GM21360 (cell line): Measurements from ENCODE around the gene LUC7L2.
"Not testable (repeated sequence)": the region's sequence is repeated elsewhere in the genome, so short reads cannot be mapped to it uniquely, and the experiment has no call there.

Experiments used
- ATAC-seq: cut with Tn5 transposase; IDR thresholded peaks from one replicate; pipeline ENCODE4 v1.9.1; 2021; ENCODE audit warnings: mild to moderate bottlenecking, moderate library complexity; ENCODE audit not compliant: unreplicated experiment

The LUC7L2 gene

DNA sequence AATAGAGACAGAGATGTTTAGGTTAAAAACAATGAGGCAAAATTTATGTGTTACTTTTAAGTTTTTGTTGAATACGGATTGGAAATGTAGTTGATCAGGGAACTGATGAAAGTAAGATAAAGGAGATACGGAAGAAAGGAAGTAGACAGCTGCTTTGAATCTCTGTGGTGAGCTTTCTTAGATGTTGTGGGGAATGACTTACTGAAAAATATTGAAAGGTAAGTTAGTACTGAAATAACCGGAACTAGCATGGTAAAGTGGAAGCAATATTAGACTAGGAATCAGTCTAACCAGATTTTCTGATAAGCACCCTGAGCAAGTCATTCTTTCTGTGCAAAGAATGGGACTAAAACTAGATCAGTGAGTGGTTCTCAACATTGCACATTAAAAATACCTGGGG is 34.8 kb downstream of the LUC7L2 start:
- no peak for ATAC-seq

DNA sequence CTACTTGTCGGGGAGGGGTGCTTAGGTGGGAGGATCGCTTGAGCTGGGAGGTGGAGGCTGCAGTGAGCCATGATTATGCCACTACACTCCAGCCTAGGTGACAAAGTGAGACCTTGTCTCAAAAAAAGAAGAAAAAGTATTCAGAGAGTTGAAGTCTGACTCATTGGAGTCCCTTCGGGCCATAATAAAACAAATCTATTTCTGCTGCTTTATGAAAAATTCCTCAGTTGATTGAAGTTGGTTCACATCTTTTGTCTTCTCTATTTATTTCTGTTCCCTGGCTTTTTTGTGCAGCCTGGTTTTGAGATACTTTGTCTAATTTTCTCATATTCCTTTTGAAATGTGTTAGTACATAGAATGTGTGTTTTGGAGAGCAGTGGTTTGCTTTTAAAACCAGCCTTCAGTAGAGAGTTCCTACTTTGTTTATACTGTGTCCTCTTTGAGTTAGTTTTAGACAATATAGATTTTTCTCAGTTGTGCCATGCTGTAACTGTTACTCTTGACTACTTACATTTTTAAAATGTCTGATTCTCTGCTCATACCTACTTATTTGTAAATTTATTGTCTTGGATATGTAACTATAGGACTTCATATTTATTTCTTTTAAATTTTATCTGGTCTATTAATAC is 36.7 kb downstream of the LUC7L2 start:
- no peak for ATAC-seq

DNA sequence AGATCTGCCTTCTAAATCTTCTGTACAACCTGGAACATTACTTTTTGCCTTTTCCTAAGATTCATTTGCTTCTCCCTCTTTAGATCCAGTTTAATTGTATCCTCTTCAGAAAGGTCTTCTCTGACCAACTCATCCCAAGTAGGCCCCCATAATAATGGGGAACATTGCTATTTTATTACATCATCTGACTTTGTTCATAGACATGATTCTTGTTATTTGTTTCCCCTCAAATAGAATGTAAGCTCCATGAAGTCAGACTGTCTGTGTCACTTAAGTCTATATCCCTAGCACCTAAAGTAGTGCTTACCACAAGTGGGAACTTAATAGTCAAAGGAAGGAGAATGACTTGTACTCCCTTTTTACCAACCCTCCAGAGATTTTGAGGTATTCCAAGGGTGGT is 37.5 kb downstream of the LUC7L2 start:
- ATAC-seq: no peak

DNA sequence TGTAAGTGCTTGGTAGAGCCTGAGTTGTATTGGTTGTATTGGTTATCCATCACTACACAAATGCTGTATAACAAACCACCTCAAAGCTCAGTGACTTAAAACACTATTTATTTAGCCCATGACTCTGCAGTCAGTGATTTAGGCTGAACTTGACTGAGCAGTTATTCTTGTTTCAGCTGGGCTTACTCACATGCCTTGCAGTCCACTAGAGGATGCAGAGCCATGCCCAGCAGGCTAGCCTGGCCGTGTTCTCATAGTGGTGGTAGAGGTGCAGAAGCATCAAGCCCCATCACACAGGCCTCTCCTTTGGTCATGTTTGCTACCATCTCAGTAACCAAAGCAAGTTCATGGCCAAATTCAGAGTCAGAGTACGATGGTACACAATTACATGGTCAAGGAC is 43.9 kb downstream of the LUC7L2 start:
- no peak for ATAC-seq

DNA sequence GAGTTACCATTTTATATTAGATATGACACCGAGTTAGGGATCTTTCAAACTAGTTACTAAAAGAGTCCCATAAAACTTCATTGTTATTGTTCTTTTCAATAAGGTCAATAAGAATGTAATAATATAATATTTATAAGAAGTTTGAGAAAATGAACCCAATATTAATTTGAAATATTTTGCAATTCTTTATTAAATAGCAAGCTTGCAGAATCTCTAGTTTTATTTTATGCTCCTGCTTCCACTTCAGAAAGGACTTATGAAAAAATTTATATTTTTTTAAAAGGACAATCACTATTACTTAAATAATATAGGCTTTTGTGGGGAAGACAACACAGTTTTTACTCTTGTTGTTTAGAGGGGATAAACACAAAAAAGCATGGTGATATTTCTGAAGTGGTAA is 47.9 kb downstream of the LUC7L2 start:
- ATAC-seq: no peak

GRCh38 chr7:139414743-139415402 is 55.2 kb downstream of the LUC7L2 start:
- not testable (repeated sequence) for ATAC-seq

- no peak for ATAC-seq
These were observed 56.7 kb downstream of the LUC7L2 start for GRCh38 chr7:139416405-139416804.

GRCh38 chr7:139417478-139417877 is 57.8 kb downstream of the LUC7L2 start:
- no peak for ATAC-seq

DNA sequence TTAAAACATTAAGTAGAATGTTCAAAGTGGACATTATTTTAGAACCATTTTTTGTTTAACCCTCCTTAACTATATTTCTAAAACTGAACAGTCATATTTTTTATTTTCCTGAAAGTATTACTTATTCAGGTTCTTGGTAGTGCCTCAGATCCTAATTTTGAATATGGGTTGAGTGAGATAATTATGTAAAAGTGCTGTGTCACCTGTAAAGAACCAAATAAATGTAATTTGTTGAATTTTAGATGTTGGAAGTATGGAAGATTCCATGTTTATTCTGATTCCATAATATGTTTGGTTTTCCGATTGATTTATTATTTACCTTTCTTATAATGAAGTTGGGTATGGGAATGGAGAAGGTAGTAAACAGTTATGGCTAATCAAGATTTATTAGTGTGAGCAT is 61.4 kb downstream of the LUC7L2 start:
- no peak for ATAC-seq

DNA sequence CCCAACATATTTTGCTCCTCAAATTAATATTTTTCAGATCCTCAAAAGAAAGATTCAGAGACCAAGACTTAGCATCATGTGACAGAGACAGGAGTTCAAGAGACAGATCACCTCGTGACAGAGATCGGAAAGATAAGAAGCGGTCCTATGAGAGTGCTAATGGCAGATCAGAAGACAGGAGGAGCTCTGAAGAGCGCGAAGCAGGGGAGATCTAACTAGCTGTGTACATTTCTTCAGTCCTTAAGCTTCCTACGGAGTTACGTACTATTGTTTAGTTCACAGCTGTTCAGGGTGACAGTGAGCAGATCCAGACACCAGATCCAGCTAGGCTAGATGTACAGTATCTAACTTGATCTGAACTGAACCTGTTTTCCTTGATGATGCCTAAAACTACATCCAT is 62.4 kb downstream of the LUC7L2 start:
- no peak for ATAC-seq

GRCh38 chr7:139423091-139423490 is 63.4 kb downstream of the LUC7L2 start:
- ATAC-seq: no peak

GRCh38 chr7:139424004-139424403 is 64.3 kb downstream of the LUC7L2 start:
- no peak for ATAC-seq

DNA sequence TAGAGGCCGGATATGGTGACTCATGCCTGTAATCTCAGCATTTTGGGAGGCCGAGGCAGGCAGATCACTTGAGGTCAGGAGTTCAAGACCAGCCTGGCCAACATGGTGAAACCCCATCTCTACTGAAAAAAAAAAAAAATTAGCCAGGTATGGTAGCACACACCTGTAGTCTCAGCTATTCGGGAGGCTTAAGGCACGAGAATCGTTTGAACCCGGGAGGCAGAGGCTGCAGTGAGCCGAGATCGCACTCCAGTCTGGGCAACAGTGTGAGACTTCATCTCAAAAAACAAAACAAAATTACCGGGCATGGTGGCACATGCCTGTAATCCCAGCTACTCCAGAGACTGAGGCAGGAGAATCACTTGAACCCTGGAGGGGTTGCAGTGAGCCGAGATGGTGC is 66.0 kb downstream of the LUC7L2 start:
- ATAC-seq: not testable (repeated sequence)

- no peak for ATAC-seq
These were observed 66.7 kb downstream of the LUC7L2 start for GRCh38 chr7:139426258-139427028.

DNA sequence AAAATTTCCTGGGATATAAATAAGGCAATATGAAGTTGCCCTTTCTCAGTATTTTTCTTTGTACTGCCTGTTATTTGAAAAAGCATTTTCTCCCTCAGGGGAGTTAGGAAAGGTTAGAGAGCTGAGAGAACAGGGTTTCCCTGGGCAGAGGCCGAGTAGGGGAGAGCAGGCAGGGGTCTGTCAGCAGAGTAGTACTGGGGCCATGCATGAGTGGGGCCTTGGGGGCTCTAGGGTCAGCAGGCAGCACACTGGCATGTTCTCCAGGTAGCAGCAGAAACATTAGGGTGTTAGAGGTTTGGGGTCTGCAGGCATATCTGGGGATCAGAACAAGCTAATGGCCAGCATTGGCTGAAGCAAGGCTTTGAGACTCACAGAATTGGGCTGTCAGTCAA is 67.3 kb downstream of the LUC7L2 start:
- ATAC-seq: no peak

GRCh38 chr7:139427788-139428187 is 68.1 kb downstream of the LUC7L2 start:
- no peak for ATAC-seq

DNA sequence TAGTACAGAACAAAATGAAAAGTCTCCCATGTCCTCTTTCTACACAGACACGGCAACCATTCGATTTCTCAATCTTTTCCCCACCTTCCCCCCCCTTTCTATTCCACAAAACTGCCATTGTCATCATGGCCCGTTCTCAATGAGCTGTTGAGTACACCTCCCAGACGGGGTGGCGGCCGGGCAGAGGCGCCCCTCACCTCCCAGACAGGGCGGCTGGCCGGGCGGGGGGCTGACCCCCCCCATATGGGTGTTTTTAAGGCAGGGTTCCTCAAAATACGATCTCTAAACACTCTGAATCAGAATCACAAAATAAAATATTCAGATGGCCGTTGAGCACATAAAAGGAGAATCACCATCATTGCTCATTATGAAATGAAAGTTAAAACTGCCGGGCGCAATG is 70.0 kb downstream of the LUC7L2 start:
- ATAC-seq: not testable (repeated sequence)

GRCh38 chr7:139430443-139430842 is 70.7 kb downstream of the LUC7L2 start:
- no peak for ATAC-seq

- no peak for ATAC-seq
These were observed 71.3 kb downstream of the LUC7L2 start for GRCh38 chr7:139431010-139431409.

GRCh38 chr7:139431459-139431858 is 71.8 kb downstream of the LUC7L2 start:
- ATAC-seq: no peak

DNA sequence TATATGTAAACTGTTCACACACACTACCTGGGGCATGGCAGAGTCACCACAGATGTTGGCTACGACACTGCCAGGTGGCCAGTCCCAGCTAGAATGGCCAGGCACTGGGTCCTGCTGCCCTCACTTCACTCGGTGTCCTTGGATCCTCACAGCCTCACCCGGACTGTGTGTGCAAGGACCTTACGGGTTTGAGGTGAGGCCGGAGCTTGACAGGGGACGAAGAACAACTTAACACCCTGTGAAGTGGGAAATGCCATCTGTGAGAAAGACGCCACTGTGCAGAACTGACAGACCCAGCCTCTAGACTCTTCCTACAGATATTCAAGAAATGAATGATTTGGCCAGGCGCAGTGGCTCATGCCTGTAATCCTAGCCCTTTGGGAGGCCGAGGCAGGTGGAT is 77.1 kb downstream of the LUC7L2 start:
- no peak for ATAC-seq

- ATAC-seq: no peak
These were observed 79.7 kb downstream of the LUC7L2 start for GRCh38 chr7:139439375-139439774.
